Hematopoietic multipotent progenitor cell treated with erythropoietin and hydrocortisone succinate and interleukin-3 and kit ligand, for 15 days (in vitro differentiated cells): ENCODE data around the gene TBC1D30.

Source experiments
- DNase-seq: peaks from one replicate; pipeline ENCODE4 v3.0.0-alpha.2; 2015; ENCODE audit warnings: low spot score

TBC1D30 gene

GRCh38 chr12:64911912-64912311, 87.5 kb downstream of the TBC1D30 start:
- no peak for DNase-seq

- DNase-seq, result no peak
These were observed 88.2 kb downstream of the TBC1D30 start for GRCh38 chr12:64912516-64913255.

- DNase-seq, result no peak
These were observed 90.8 kb downstream of the TBC1D30 start for GRCh38 chr12:64915242-64915641.

GRCh38 chr12:64916411-64917261, 92.2 kb downstream of the TBC1D30 start:
- DNase-seq, result no peak

GRCh38 chr12:64918344-64918743, 93.9 kb downstream of the TBC1D30 start:
- DNase-seq, result no peak

GRCh38 chr12:64918801-64919200, 94.4 kb downstream of the TBC1D30 start:
- no peak for DNase-seq

GRCh38 chr12:64922853-64923252, 98.4 kb downstream of the TBC1D30 start:
- DNase-seq, result no peak

- no peak for DNase-seq
These were observed 99.1 kb downstream of the TBC1D30 start for GRCh38 chr12:64923536-64923935.
